RWPE2 (cell line): ENCODE measurements around the gene NEURL3.
A peak's percentile ranks its signal among the peaks of the same experiment; 100 is the strongest.

Source experiments
- ATAC-seq: fragments of 200-7000 bp; cut with Tn5 transposase; 3 replicates; pipeline ENCODE4 v1.9.1; 2021; ENCODE audit warnings: low read depth
- DNase-seq: peaks from one replicate; pipeline ENCODE4 v3.0.0-alpha.2; 2020; ENCODE audit warnings: low spot score
- H3K27ac ChIP-seq: fragments of 450-650 bp; 2 replicates; pipeline ENCODE4 v1.5.1; 2017; ENCODE audit warnings: mild to moderate bottlenecking; ENCODE audit not compliant: poor library complexity, severe bottlenecking
- H3K27me3 ChIP-seq: fragments of 250-450 bp; sonication (Bioruptor Pico); 2 replicates; pipeline ENCODE4 v1.5.1; 2021; ENCODE audit warnings: mild to moderate bottlenecking, moderate library complexity; ENCODE audit not compliant: insufficient read depth, poor library complexity, severe bottlenecking
- H3K36me3 ChIP-seq: fragments of 250-450 bp; sonication (Bioruptor Pico); 2 replicates; pipeline ENCODE4 v1.5.1; 2020; ENCODE audit warnings: low read depth, mild to moderate bottlenecking, moderate library complexity
- H3K4me1 ChIP-seq: fragments of 250-450 bp; sonication (Bioruptor Pico); 2 replicates; pipeline ENCODE4 v1.5.1; 2021; ENCODE audit warnings: mild to moderate bottlenecking, moderate library complexity; ENCODE audit not compliant: insufficient read depth, poor library complexity, severe bottlenecking
- H3K4me3 ChIP-seq: fragments of 250-450 bp; sonication (Bioruptor Pico); 2 replicates; pipeline ENCODE4 v1.5.1; 2021; ENCODE audit warnings: mild to moderate bottlenecking, moderate library complexity; ENCODE audit not compliant: severe bottlenecking
- H3K9me3 ChIP-seq: fragments of 250-450 bp; sonication (Bioruptor Pico); 2 replicates; pipeline ENCODE4 v1.5.1; 2021; ENCODE audit warnings: mild to moderate bottlenecking, moderate library complexity; ENCODE audit not compliant: severe bottlenecking
- TF ChIP-seq, protein P1 (sequence below): fragments of 450-650 bp; IDR thresholded peaks from one replicate; pipeline ENCODE4 v1.5.1; 2017; ENCODE audit warnings: mild to moderate bottlenecking, moderate library complexity; ENCODE audit not compliant: poor library complexity, severe bottlenecking

Gene NEURL3

DNA sequence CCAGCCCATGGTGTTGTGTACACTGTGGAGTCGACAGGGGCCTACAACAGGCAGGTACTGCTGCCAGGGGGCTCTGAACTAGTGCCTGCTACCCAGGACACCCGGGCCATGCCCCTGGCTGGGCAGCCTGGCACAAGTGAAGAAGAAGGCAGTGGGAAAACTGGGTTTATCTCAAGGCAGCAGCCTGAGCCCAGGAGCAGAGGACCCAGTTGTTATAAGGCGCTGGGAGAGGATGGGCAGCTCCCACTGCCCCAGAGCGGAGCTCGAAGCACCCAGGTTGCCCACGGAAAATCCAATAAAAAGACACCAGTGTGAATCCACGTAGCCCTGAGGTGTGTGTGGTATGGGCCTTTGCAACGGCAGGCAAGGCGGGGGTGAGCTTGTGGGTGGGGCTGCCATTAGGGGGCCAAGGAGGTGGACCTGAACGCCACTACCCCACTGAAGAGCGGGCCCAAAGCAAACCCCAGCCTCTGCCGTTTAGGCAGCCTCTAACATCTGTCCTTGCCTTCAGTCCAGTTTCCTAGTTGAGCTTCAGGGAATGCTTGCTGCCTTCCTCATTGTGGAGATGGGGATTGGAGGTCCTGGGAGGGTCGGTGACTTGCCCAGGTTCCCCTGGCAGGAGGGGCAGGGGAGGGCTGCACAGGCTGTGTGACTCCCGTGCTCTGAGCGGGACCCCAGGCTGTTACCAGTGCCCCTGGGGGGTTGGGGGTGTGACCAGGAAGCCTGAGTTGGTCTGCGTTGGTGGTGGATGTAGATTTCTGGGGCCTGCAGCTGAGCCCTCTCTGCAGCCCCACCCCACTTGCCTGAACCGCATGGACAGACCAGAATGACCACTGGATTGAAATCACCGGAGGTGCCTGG, 47.4 kb upstream of the NEURL3 start:
- DNase-seq: no peak
- H3K27ac ChIP-seq: no peak overlapping the region
- no peaks in the 10 kb centered on the region for H3K27me3 ChIP-seq
- no peaks in the 10 kb centered on the region for H3K9me3 ChIP-seq
- ATAC-seq: no peak
- peaks cover 5% of the 10 kb centered on the region for H3K4me1 ChIP-seq
- no peak overlapping the region for H3K4me3 ChIP-seq
- TF ChIP-seq, protein P1, sequence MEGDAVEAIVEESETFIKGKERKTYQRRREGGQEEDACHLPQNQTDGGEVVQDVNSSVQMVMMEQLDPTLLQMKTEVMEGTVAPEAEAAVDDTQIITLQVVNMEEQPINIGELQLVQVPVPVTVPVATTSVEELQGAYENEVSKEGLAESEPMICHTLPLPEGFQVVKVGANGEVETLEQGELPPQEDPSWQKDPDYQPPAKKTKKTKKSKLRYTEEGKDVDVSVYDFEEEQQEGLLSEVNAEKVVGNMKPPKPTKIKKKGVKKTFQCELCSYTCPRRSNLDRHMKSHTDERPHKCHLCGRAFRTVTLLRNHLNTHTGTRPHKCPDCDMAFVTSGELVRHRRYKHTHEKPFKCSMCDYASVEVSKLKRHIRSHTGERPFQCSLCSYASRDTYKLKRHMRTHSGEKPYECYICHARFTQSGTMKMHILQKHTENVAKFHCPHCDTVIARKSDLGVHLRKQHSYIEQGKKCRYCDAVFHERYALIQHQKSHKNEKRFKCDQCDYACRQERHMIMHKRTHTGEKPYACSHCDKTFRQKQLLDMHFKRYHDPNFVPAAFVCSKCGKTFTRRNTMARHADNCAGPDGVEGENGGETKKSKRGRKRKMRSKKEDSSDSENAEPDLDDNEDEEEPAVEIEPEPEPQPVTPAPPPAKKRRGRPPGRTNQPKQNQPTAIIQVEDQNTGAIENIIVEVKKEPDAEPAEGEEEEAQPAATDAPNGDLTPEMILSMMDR: no peak
- H3K36me3 ChIP-seq: no peaks in the 10 kb centered on the region

DNA sequence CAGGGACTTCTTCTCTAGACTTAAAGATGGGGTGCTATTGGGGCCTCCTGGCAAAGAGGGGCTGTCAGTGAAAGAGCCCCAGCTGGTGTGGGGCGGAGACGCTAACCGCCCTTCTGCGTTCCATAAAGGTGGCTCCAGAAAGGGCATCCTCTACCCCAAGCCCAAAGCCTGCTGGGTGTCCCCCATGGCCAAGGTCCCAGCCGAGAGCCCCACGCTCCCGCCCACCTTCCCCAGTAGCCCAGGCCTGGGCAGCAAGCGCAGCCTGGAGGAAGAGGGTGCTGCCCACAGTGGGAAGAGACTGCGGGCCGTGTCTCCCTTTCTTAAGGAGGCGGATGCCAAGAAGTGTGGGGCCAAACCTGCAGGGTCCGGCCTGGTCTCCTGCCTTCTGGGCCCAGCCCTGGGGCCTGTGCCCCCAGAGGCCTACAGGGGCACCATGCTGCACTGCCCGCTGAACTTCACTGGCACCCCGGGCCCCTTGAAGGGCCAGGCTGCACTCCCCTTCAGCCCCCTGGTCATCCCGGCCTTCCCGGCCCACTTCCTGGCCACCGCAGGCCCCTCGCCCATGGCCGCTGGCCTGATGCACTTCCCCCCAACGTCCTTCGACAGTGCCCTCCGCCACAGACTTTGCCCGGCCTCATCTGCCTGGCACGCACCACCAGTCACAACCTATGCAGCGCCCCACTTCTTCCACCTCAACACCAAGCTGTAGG, 46.6 kb upstream of the NEURL3 start:
- no peaks in the 10 kb centered on the region for H3K9me3 ChIP-seq
- DNase-seq (no peak), ATAC-seq (no peak)
- peaks cover 4% of the 10 kb centered on the region for H3K4me1 ChIP-seq
- no peaks in the 10 kb centered on the region for H3K36me3 ChIP-seq
- TF ChIP-seq, protein P1: no peak
- H3K27me3 ChIP-seq: no peaks in the 10 kb centered on the region
- no peak overlapping the region for H3K27ac ChIP-seq
- H3K4me3 ChIP-seq: no peak overlapping the region

DNA sequence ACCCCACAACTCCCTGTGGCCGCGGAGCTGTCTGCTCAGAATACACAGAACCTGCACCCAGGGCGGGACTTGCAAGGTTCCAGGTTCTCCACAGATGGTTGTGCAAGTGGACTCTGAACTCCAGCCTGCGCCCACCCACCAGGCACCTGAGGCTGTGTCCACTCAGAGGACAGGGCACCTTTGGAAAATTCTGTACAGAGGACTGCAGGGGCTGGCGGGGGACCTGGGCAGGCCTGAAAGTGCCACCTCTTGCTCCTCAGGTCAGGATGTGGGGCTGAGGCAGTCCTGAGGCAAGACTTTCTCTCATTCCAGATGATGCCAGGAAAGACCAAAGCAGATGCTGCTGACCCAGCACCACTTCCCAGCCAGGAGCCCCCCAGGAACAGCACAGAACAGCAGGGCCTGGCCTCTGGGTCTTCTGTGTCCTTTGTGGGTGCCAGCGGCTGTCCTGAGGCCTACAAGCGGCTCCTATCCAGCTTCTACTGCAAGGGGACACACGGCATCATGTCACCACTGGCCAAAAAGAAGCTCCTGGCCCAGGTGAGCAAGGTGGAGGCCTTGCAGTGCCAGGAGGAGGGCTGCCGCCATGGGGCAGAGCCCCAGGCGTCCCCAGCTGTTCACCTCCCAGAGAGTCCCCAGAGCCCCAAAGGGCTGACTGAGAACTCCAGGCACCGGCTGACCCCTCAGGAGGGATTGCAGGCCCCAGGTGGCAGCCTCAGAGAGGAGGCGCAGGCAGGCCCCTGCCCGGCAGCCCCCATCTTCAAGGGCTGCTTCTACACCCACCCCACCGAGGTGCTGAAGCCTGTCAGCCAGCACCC, 45.8 kb upstream of the NEURL3 start:
- no peak for ATAC-seq
- Histone ChIP-seq H3K27ac (no peak overlapping the region), H3K36me3 (no peaks in the 10 kb centered on the region), H3K4me3 (no peak overlapping the region), H3K9me3 (no peaks in the 10 kb centered on the region), H3K27me3 (no peaks in the 10 kb centered on the region), H3K4me1 (no peaks in the 10 kb centered on the region)
- TF ChIP-seq, protein P1: no peak
- no peak for DNase-seq

DNA sequence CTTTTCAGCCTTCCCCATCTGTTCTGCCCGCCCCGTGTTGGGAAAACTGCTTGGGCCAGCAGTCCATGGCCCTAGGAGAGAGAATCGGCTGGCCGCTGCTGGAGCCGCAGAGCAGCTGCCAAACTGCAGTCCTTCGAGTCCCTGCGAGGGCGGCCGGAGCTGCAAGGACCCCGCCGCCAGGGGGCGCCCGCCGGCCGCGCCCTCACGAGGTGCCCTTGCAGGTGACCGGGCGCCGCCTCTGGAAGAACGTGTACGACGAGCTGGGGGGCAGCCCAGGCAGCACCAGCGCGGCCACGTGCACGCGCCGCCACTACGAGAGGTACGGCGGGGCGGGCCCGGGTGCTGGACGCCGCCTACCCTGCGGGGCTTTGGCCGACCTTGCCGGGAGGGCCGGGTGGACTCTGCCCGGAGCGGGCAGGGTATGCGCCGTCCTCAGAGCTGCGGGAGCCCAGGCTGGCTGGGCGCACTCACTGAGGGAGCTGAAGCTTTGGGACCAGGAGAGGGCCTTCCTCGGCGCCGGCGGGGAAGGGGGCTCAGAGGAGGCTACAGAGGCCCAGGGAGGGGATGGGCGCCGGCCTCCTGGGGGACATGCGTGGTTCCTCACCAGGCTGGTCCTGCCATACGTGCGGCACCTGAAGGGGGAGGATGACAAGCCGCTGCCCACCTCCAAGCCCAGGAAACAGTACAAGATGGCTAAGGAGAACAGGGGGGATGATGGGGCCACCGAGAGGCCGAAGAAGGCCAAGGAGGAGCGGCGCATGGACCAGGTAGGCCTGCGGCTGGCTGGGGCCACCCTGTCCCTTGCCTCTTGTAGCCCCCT, 45.0 kb upstream of the NEURL3 start:
- Histone ChIP-seq H3K36me3 (no peaks in the 10 kb centered on the region), H3K27me3 (no peaks in the 10 kb centered on the region), H3K4me1 (no peaks in the 10 kb centered on the region), H3K4me3 (no peak overlapping the region), H3K27ac (no peak overlapping the region), H3K9me3 (no peaks in the 10 kb centered on the region)
- ATAC-seq: no peak; the same call in 2 of the 3 replicates
- DNase-seq: no peak
- TF ChIP-seq, protein P1: peak; percentile 69
